Endometrial microvascular endothelial cells (primary cell): Measurements from ENCODE around the gene RNF128. TPM values are rescaled to one million over a fixed set of nuclear protein-coding genes. Genes with fewer than 3 reads are reported as not detected.

Experiments
- in situ Hi-C: cut with HindIII; loops from 2 replicates; pipeline ENCODE4 v1.10.0; 2017; ENCODE audit warnings: low sequenced_read_pairs, low pct_unique_long_range_greater_than_20kb; ENCODE audit errors: inconsistent ontology term
- total RNA-seq: library from RNA; depleted of rRNA; stranded (reverse); fragments of >200 nt; gene quantifications from one replicate; pipeline ENCODE4 v1.2.3, GENCODE V29; 2015; ENCODE audit errors: inconsistent ontology term

Gene RNF128, protein sequence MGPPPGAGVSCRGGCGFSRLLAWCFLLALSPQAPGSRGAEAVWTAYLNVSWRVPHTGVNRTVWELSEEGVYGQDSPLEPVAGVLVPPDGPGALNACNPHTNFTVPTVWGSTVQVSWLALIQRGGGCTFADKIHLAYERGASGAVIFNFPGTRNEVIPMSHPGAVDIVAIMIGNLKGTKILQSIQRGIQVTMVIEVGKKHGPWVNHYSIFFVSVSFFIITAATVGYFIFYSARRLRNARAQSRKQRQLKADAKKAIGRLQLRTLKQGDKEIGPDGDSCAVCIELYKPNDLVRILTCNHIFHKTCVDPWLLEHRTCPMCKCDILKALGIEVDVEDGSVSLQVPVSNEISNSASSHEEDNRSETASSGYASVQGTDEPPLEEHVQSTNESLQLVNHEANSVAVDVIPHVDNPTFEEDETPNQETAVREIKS
- total RNA-seq, result 0.37 TPM

DNA sequence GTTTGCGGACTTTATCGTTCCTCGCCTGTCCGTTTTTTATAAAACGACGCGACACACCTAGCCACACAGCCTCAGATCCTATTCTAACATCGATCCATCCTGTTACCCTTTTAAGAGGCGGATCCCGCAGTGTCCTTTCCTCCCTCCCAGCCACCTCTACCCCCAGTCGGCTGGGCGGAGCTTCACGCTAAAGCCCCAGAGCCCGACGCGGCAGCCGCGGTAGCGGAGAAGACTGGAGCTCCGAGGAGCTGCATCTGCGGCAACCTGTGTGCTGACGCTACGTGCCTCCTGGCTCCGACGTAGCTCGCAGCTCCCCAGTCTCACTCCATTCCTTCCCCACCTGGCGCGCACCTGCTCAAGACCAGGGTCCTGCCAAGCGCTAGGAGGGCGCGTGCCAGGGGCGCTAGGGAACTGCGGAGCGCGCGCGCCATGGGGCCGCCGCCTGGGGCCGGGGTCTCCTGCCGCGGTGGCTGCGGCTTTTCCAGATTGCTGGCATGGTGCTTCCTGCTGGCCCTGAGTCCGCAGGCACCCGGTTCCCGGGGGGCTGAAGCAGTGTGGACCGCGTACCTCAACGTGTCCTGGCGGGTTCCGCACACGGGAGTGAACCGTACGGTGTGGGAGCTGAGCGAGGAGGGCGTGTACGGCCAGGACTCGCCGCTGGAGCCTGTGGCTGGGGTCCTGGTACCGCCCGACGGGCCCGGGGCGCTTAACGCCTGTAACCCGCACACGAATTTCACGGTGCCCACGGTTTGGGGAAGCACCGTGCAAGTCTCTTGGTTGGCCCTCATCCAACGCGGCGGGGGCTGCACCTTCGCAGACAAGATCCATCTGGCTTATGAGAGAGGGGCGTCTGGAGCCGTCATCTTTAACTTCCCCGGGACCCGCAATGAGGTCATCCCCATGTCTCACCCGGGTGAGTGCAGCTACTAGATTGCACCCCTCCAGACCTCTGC lies at the start of gene RNF128:
Gene RNF128, plus strand, starts transcription at position 217 of the 953 bp plus-strand sequence. Its CDS starts 213 bp downstream, at position 430.
- in situ Hi-C loops, result no loop called here

DNA sequence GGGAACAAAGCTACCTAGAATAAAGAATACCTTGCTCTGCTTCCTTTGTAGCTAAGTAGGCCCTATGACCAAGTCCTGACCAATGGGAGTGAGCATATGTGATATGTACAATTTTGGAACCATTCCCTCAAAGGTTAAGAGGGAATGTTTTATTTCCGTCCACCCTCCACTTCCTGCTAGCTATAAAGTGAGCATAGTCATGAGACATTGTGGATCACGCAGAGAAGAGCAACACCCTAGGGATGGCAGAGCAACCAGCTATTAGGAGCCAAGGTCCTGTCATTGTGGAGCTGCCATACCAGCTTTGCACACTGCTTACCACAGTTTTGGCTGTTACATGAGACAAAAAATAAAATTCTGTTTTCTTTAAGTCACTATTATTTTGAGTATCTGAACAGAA lies 45.8 kb upstream of the RNF128 start:
- in situ Hi-C loops, result no loop called here

DNA sequence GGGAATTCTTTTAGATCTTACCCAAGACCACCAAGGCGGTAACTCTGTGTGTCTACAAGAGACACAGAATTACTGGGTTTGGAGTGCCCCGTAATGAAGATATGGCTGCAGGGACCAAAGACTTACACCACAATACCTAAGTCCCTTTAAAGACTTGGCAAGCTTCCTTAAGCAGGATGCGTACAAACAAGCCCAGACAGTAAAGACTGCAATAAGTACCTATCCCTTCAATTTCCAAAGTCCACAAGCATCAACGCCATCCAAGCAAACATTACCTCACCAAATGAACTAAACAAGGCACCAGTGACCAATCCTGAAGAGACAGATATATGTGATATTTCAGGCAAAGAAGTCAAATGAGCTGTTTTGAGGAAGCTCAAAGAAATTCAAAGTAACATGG lies 42.3 kb upstream of the RNF128 start:
- in situ Hi-C loops, result no loop called here

DNA sequence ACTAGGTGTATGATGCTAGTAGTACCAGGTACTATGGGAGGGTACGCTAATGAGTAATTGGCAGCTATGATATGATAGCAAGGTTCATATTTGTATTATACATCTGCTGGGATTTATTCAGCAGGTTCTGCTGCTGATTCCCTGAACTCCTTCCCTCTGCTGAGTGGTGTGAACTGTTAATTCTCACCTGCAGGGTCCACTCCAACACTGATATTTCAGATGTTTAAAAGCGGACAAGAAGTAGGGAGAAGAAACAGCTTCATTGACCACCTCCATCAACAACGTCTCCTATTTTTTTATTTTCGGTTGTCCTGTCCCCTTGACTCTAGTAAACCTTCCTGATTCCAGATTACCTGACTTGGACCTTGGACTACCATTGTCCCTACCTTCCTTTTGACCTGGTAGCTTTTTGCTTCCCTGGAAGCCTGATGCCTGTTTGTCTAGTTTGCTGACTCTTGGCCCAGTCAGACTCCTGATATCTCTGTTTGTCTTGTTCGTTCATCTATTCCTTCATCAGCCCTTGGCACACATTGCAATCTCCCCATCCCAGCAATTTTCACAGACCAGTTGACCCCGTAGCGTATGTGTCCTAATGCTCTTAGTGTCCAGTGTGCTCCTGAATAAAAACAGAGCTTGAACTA lies 34.0 kb upstream of the RNF128 start:
- in situ Hi-C loops, result no loop called here

DNA sequence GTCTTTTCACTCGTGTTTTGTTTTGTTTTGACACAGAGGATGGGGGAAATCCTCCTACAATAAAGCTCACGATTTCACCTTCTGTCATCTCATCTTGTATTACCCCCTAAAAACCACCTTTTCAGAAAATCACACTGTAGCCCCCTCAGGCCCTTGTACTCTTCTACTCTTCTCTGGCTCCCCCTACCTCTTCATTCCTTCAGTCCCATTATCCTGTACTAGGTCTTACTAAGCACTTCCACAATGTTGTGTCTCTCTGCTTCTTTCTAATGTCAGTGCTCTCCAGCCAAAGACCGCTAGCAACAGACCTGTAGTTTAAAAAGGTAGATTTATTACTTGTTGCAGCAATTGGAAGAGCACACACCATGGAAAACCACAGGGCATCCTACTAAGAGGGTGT lies 30.0 kb upstream of the RNF128 start:
- in situ Hi-C loops, result no loop called here

DNA sequence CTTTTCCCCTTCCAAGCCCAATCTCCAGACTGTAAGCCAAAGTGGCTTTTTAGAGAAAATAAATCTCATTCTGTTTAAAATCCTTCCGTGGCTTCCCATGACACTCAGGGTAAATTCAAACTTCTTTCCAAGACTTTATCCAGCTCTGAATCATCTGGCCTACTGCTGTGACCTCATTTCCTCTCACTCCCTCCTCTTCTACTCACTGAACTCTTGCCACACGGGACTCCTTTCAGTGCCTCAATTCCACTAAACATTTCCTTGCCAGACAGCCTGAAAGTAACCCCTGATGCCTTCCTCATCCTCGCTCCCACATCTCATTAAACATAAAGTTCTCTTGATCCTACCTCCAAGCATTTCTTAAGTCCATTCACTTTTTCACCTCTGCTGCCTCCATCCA lies 27.8 kb upstream of the RNF128 start:
- in situ Hi-C loops, result no loop called here

DNA sequence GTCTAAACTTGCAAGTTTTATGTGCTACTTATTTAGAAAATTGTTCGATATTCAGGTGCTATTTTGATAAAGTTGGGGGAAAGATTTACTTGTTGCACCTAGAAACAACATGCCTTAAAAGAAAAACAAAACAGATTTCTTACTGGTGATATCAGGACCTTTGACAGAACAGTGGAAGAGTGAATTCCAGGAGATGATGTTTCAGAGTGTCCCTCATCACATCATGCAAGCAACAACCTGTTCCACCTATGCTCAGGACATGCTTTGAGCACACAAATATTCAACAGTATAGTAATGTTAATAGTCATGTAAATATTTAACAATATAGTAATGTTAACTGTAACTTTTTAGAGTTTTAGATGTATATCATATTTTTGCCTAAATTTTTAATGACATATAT lies 23.9 kb upstream of the RNF128 start:
- in situ Hi-C loops, result no loop called here

DNA sequence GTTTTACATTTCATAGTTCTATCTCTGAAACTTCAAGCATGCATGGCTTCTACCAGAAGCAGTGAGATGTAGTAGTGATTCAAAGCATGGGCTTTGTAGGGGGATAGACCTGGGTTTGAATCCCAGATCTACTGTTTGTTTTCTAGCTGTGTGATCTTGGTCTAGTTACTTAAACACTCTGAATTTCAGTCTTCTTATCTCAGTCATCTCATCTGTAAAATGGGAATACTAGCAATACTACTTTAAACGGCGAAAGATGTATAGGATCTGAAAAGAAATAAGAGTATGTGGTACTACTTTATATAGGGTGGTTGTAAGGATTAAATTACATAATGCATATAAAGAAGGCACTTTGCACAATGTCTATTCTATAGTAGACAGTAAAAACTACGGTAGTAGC lies 20.0 kb upstream of the RNF128 start:
- in situ Hi-C loops, result no loop called here

DNA sequence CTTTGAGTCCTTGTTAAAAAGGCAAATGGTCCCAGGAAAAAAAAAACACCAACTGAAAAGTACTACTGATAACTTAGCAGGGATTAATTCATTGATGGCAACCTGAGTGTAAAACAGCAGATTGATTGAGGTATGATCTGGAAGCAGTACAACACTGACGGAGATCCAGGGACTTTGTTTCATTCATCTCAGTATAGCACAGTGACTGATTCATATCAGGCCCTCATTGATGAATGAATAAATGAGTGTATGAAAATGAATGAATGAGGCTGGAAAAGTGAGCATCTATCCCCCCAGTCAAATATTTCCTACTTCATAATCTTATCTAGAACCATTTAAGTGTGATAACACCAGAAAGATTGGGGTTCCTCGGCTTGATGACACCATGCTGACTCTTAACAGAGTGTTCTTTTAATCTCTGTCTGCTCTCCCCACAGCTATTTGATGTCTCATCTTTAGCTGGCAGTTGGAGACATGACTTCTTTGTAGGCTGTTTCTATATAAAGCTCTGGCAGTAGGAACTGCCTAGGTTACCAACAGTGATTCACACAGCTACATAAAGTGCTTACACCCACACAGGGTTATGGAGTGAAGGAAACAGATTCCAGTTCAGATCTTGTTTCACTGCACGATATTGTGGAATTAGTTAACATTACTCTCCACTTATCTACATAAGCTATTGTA lies 18.6 kb upstream of the RNF128 start:
- in situ Hi-C loops, result no loop called here

DNA sequence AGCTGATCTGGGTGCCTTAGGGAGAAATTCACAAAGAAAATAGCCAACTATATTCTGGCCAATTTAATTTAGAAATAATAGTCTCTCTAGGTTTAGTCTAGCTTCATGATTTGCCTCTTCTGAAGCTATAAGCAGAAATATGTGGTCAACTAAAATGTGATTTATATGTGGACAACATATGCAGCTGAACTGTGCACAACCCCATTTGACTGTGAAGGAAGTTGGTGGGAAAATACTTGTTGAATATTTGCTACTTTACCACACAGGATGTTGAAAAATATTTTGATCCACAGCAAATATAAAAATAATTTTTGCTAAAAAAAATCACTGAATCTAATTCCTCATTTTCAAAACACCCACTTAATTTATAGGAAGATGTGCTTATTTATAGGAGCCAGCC lies 15.7 kb upstream of the RNF128 start:
- in situ Hi-C loops, result no loop called here

DNA sequence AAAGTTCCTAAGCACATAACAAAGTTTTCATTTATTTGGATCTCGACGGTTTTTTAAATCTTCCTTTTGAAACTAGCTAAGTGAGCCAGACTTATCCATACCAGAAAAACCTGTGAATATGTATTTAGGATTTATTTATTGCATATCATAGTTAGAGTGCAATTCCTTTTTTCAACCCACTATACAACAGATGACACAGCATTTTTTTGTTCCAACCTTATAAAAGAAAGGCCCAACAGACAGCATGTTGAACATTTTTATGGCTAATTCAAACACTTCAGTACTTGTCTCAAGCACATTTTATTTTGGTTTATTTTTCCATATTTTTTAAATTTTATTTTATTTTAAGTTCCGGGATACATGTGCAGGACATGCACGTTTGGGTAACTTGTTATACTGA lies 15.1 kb upstream of the RNF128 start:
- in situ Hi-C loops, result no loop called here

DNA sequence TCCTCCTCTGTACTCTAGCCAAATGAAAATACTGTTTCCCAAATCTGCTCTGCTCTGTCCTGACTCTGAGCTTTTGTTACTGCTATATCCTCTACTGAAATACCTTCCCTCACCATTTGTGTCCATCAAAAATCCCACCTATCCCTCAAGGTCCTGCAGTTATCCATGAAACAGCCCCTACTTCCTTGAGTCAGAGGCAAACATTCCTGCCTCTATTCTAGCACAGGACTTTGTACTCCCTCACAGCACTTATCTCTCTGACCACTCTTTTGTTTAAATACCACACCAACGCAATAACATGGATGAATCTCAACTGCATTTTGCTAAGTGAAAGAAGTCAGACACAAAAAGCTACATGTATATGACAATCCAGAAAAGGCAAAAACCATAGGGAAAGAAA lies 10.5 kb upstream of the RNF128 start:
- in situ Hi-C loops, result no loop called here

DNA sequence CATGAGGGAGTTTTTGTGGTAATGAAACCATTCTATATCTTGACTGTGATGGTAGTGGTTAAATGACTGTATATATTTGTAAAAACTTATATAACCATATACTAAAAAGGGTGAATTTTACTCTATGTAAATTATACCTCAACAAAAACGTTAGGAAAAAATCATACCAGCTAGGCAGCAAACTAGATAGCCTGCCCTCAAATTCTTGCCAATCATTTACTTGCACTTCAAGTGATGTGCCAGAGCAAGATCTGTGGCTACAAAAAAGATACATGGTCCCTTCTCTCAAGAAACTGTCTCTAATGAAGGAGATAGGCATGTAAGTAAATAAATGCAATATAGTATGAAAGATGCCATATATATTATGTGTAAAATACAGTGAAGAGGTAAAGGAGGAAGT lies 10.0 kb upstream of the RNF128 start:
- in situ Hi-C loops, result no loop called here

DNA sequence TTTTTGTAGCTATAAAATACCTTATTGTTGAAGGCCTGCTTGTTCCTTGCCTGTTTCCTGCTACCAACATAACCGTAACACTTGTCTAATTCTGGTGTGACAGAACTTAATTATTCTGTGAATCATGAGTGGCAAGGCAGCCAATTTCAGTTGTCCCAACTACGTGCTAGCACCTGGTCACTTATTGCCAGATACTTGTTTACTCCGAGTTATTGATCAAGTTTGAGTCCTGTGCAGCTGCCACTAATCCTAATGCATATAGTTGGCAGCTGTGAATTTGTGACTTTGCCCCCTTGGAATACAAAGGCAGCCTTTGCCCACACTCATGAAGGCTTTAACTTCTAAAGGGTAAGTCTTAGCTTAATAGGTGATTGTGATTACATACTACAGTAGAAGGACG lies 7.8 kb upstream of the RNF128 start:
- in situ Hi-C loops, result no loop called here

DNA sequence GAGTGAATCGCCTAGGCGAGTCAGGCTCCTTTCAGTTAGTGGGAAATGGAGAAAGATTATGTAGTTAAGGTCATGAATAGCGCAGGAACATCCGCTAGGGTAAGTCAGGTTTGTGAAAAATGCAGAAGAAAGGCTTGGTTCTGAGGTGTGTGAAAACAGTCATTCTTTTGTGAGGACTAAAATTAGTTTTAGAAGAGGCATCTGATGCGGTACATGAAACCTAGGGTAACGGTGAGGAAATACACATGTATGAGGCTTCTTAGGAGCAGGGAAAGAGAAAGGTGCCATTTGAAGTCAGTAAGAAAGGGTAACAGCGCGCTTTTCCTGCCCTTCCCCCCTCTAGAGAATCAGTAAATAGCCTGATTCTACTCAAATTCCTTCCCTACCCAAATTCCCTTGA lies 570 bp upstream of the RNF128 start:
- in situ Hi-C loops, result no loop called here

DNA sequence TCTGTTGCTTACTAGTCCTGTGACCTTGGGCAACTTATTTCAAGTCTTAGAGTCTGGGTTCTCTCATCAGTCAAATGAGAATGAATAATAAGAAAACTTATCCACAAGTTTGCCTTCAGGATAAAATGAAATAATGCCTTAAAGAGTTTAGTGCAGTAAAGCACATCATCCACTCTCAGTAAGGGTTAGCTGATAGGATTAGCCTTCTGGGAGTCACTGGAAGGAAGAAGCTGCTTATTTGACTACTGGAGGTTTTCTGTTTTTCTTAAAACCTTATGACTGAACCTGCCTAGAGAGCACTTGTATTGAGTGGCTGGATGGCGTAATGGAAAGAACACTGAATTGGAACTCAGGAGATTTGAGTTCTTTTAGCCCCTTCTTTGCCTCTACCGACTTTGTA lies 1.8 kb downstream of the RNF128 start:
- in situ Hi-C loops, result no loop called here

DNA sequence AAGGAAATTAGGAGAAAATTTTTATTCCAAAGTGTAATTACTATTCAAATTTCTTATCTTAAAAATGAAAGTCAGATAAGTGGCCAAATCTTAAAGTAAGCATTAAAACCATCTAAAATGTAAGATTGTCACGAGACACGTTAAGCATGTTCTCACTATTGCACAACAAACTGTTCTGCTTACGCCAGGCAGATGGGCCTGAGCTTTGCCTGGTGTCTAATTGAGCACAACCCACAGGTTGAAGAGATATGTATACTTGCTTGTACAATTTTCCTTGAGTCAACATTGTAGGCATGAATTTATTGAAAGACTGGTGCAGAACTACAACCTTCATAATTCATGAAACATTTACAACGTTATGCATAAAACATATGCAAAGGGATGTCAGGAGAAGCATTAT lies 3.9 kb downstream of the RNF128 start:
- in situ Hi-C loops, result no loop called here

DNA sequence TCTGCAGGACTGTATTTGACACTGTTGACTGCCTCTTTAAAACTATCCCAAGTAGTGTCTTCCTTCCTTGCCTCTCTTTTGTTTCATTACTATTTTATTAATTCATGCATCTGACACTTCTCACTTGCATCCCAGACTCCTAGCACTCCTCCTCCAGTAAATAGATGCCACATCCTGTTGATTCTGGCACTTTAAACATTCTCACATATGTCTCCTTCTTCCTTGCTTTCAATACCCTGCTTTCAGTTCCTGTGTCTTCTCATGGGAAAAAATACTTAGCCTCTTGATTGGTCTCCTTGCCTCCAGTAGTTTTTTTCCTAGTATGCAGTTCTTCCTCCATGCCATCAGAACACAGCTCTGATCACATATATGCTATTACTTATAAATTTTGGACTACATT lies 5.1 kb downstream of the RNF128 start:
- in situ Hi-C loops, result no loop called here

DNA sequence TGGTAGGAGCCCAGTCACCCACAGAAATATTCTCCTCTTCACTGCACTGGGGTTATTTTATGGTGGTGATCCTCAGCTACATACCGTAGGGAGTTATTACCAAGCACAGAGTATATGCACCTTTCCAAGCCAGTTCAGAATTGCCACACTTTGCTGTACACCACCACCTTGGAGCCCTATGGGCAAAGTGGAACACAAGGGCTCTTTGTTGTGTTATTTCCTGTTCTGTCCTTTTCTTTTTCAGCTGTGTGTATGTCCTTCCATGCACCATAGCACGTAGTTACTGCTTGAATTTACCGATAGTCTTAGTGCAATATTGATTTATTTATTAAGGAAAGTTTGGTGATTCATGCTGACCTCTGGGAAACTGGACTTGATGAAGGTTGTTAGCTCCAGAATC lies 8.3 kb downstream of the RNF128 start:
- in situ Hi-C loops, result no loop called here
